Astrocyte (in vitro differentiated cells and primary cell): ENCODE measurements around the gene CACNB4. TPM values are rescaled to one million over a fixed set of nuclear protein-coding genes. Genes with fewer than 3 reads are reported as not detected.

Experiments
- DNase-seq: peaks from one replicate; pipeline ENCODE4 v3.0.0-alpha.2; 2010; ENCODE audit warnings: low read depth
- FAIRE-seq: peaks from 2 replicates; lab custom pipeline; 2011; peaks lifted over from hg19 to GRCh38; lab: Jason Lieb, UNC
- H2AFZ ChIP-seq: 2 replicates; pipeline ENCODE4 v1.6.0; 2012; ENCODE audit warnings: low read depth, low read length, inconsistent platforms
- H3K27ac ChIP-seq: 2 replicates; pipeline ENCODE4 v1.5.1; 2011; ENCODE audit warnings: low read depth, low read length, inconsistent platforms
- H3K27me3 ChIP-seq: 2 replicates; pipeline ENCODE4 v1.6.0; 2011; ENCODE audit warnings: low read length, inconsistent platforms; ENCODE audit not compliant: insufficient read depth
- H3K36me3 ChIP-seq: 2 replicates; pipeline ENCODE4 v1.5.1; 2011; ENCODE audit warnings: low read length, inconsistent platforms; ENCODE audit not compliant: insufficient read depth
- H3K4me1 ChIP-seq: 2 replicates; pipeline ENCODE4 v1.5.1; 2011; ENCODE audit warnings: low read length, inconsistent platforms; ENCODE audit not compliant: insufficient read depth
- H3K4me2 ChIP-seq: 2 replicates; pipeline ENCODE4 v1.6.0; 2012; ENCODE audit warnings: low read length, inconsistent platforms
- H3K4me3 ChIP-seq: 2 replicates; pipeline ENCODE4 v1.5.1; 2011; ENCODE audit warnings: low read depth, mild to moderate bottlenecking, low read length, inconsistent platforms; ENCODE audit not compliant: insufficient read depth
- H3K79me2 ChIP-seq: 2 replicates; pipeline ENCODE4 v1.6.0; 2012; ENCODE audit warnings: mild to moderate bottlenecking, low read length, inconsistent platforms; ENCODE audit not compliant: insufficient read depth
- H3K9ac ChIP-seq: 2 replicates; pipeline ENCODE4 v1.6.0; 2012; ENCODE audit warnings: mild to moderate bottlenecking, low read length, inconsistent platforms
- H3K9me3 ChIP-seq: 2 replicates; pipeline ENCODE4 v1.5.1; 2012; ENCODE audit warnings: low read depth, mild to moderate bottlenecking, low read length, inconsistent platforms; ENCODE audit not compliant: insufficient read depth
- H4K20me1 ChIP-seq: 2 replicates; pipeline ENCODE4 v1.6.0; 2012; ENCODE audit warnings: low read length, inconsistent platforms; ENCODE audit not compliant: insufficient read depth
- H3K27ac Mint-ChIP-seq: one replicate; pipeline ENCODE4 v1.8.0; 2021; ENCODE audit warnings: mild to moderate bottlenecking, mixed read lengths; ENCODE audit not compliant: unreplicated experiment
- H3K27me3 Mint-ChIP-seq: one replicate; pipeline ENCODE4 v1.8.0; 2021; ENCODE audit warnings: low read depth, mixed read lengths; ENCODE audit not compliant: unreplicated experiment
- H3K36me3 Mint-ChIP-seq: one replicate; pipeline ENCODE4 v1.8.0; 2021; ENCODE audit warnings: low read depth, mixed read lengths; ENCODE audit not compliant: unreplicated experiment
- H3K4me1 Mint-ChIP-seq: one replicate; pipeline ENCODE4 v1.8.0; 2021; ENCODE audit warnings: low read depth, mixed read lengths; ENCODE audit not compliant: unreplicated experiment
- H3K4me3 Mint-ChIP-seq: one replicate; pipeline ENCODE4 v1.8.0; 2021; ENCODE audit warnings: mild to moderate bottlenecking, moderate library complexity, mixed read lengths; ENCODE audit not compliant: unreplicated experiment
- H3K9me3 Mint-ChIP-seq: one replicate; pipeline ENCODE4 v1.8.0; 2021; ENCODE audit warnings: mild to moderate bottlenecking, mixed read lengths; ENCODE audit not compliant: unreplicated experiment
- EZH2 ChIP-seq: IDR thresholded peaks from 2 replicates; pipeline ENCODE4 v1.6.1; 2012; ENCODE audit warnings: mild to moderate bottlenecking, low read length, inconsistent platforms; ENCODE audit not compliant: insufficient read depth
- total RNA-seq: library from RNA; stranded (reverse); gene quantifications from 2 replicates; pipeline ENCODE4 v1.2.1, GENCODE V29; 2021
- TF ChIP-seq, protein P1 (sequence below): IDR thresholded peaks from 2 replicates; pipeline ENCODE4 v1.5.1; 2011; ENCODE audit warnings: low read depth, mild to moderate bottlenecking, inconsistent platforms, low read length, moderate library complexity; ENCODE audit not compliant: insufficient read depth

The CACNB4 gene
- total RNA-seq, 1 donor from 2014 or later, result 1.8 TPM

DNA sequence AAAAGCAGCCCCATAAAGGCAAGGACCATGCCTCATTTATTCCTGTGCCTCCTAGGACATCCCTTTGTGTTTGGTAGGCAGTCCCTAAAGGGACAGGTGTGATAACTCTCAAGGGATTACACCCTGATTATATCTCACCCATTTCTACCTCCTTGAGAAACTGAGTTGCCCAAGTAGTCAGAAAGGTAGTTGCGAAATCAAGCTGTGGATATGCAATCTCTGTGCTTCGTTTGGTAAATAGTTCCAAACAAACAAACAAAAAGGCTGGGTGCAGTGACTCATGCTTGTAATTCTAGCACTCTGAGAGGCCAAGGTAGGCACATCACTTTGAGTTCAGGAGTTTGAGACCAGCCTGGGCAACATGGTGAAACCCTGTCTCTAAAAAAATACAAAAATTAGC is 170.5 kb downstream of the CACNB4 start:
- no peak overlapping the region for H2AFZ ChIP-seq
- Mint-ChIP-seq H3K4me1 (peaks cover under 1% of the 10 kb centered on the region), H3K36me3 (no peaks in the 10 kb centered on the region), H3K27me3 (peaks cover 12% of the 10 kb centered on the region), H3K27ac (no peak overlapping the region), H3K4me3 (no peak overlapping the region), H3K9me3 (no peaks in the 10 kb centered on the region)
- no peak overlapping the region for H3K4me2 ChIP-seq
- DNase-seq, result no peak
- no peaks in the 10 kb centered on the region for H3K4me1 ChIP-seq
- no peaks in the 10 kb centered on the region for H4K20me1 ChIP-seq
- no peaks in the 10 kb centered on the region for H3K36me3 ChIP-seq
- H3K79me2 ChIP-seq, result no peaks in the 10 kb centered on the region
- no peak overlapping the region for H3K9ac ChIP-seq
- peaks cover 3% of the 10 kb centered on the region for H3K27me3 ChIP-seq
- H3K4me3 ChIP-seq, result no peak overlapping the region
- TF ChIP-seq, protein P1, sequence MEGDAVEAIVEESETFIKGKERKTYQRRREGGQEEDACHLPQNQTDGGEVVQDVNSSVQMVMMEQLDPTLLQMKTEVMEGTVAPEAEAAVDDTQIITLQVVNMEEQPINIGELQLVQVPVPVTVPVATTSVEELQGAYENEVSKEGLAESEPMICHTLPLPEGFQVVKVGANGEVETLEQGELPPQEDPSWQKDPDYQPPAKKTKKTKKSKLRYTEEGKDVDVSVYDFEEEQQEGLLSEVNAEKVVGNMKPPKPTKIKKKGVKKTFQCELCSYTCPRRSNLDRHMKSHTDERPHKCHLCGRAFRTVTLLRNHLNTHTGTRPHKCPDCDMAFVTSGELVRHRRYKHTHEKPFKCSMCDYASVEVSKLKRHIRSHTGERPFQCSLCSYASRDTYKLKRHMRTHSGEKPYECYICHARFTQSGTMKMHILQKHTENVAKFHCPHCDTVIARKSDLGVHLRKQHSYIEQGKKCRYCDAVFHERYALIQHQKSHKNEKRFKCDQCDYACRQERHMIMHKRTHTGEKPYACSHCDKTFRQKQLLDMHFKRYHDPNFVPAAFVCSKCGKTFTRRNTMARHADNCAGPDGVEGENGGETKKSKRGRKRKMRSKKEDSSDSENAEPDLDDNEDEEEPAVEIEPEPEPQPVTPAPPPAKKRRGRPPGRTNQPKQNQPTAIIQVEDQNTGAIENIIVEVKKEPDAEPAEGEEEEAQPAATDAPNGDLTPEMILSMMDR, result no peak
- TF ChIP-seq EZH2, result no peak
- H3K27ac ChIP-seq, result no peak overlapping the region
- no peak for FAIRE-seq
- H3K9me3 ChIP-seq, result no peaks in the 10 kb centered on the region

DNA sequence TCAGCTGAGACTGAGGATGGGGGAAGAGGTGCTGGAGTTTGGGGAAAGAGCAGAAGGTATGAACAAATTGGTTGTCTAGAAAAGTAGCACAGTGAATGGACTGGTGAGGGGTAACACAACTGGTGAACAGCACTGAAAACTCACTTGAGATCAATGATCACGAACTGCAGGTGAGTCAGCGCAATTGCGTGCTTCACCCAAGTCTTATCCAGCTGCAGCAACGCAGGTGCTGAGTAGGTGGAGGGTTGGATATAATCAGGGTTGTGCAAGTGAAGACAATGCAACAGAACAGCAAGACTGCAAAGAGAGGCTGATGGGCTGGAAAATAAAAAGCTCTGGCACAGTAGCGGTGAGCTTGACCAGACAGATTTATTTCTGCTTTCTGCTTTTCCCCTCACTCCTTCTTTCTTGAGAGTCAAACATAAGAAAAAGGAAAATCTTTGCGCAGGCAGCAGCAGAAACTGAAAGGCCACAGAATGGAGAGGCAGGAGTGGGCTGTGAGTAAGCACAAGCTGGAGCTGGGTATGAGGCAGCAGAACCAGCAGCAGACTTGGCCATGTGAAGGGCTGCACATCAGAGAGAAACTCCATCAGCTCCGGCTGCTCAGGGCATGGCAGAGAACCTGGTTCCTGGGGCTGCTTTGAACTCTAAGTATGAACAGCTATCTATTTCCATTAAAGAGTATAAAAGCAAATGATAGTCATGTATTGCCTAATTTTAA is 171.2 kb downstream of the CACNB4 start:
- no peak for DNase-seq
- TF ChIP-seq EZH2, result no peak
- TF ChIP-seq, protein P1, result no peak
- Histone ChIP-seq H3K4me2 (no peak overlapping the region), H3K36me3 (no peaks in the 10 kb centered on the region), H3K27me3 (peaks cover 3% of the 10 kb centered on the region), H2AFZ (no peak overlapping the region), H3K4me1 (no peaks in the 10 kb centered on the region), H4K20me1 (no peaks in the 10 kb centered on the region), H3K9me3 (no peaks in the 10 kb centered on the region), H3K79me2 (no peaks in the 10 kb centered on the region), H3K9ac (no peak overlapping the region), H3K4me3 (no peak overlapping the region), H3K27ac (no peak overlapping the region)
- H3K27me3 Mint-ChIP-seq, result peaks cover 14% of the 10 kb centered on the region
- no peak for FAIRE-seq
- H3K4me1 Mint-ChIP-seq, result peaks cover 4% of the 10 kb centered on the region
- no peaks in the 10 kb centered on the region for H3K9me3 Mint-ChIP-seq
- H3K27ac Mint-ChIP-seq, result no peak overlapping the region
- H3K4me3 Mint-ChIP-seq, result no peak overlapping the region
- H3K36me3 Mint-ChIP-seq, result no peaks in the 10 kb centered on the region
